ENCODE measurements around the gene CACUL1. TPM values are rescaled to one million over a fixed set of nuclear protein-coding genes. Genes with fewer than 3 reads are reported as not detected.

The CACUL1 gene
- total and polyA plus RNA-seq, 9 of the 15 experiments (the other 6 are each of a cell fraction or from before 2014, with no cell fraction given), result 4.5 to 17.1 (median 13.5) TPM

DNA sequence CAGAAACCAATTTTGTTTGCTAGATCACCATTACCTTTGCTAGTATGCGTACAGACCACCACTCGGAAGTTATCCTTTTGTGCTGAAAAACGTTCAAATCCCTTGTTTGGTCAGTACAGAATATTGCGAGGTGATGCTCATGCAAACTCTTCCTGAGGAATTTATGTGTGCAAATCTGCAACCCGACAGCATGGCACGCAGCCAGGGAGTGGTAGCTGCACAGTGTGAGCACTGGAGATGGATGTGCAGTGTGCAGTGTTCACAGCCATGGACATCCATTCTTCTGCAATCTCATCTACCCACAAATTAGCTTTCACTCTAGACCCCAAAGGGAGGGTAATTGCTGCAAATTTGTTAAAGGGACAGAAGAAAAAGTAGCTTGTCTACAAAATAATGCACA, 72.2 kb downstream of the CACUL1 start:
- 83% methylated on average over 6 of the region's 6 CpGs for WGBS (ENCODE audit: insufficient coverage, low coverage, missing lambda C conversion rate)
- ChIA-PET POLR2A (no interaction called here), CTCF (ENCODE audit: low intra/inter-chr PET ratio) (no interaction called here)
- DNase-seq (ENCODE audit: extremely low read depth in 1 of 4, low spot score in 3 of 4), result no peak
- H3K4me3 ChIP-seq, result no peak overlapping the region
- no peak for FAIRE-seq
- in situ Hi-C loops (cut with MboI), result no loop called here
- H3K27ac ChIP-seq (ENCODE audit: extremely low read depth, low read depth, low read length), result no peak overlapping the region
- H3K27me3 ChIP-seq (ENCODE audit: control insufficient read depth in 2 of 2, insufficient read depth in 2 of 2, low read length in 2 of 2), result no peaks in the 10 kb centered on the region
- H3K9ac ChIP-seq (ENCODE audit: insufficient read depth in 1 of 2, low read depth in 2 of 2, low read length in 2 of 2), result no peak overlapping the region
- no TSS peak for BruUV-seq (replicated peaks)
- TF ChIP-seq ZBTB17 (CRISPR knock-in tag; IDR thresholded peaks at IDR 0.05) (no peak), CREM (IDR thresholded peaks at IDR 0.05; ENCODE audit: low read depth) (no peak), C11orf30 (IDR thresholded peaks at IDR 0.05; ENCODE audit: low read depth) (no peak)
- TF ChIP-seq, protein P1, sequence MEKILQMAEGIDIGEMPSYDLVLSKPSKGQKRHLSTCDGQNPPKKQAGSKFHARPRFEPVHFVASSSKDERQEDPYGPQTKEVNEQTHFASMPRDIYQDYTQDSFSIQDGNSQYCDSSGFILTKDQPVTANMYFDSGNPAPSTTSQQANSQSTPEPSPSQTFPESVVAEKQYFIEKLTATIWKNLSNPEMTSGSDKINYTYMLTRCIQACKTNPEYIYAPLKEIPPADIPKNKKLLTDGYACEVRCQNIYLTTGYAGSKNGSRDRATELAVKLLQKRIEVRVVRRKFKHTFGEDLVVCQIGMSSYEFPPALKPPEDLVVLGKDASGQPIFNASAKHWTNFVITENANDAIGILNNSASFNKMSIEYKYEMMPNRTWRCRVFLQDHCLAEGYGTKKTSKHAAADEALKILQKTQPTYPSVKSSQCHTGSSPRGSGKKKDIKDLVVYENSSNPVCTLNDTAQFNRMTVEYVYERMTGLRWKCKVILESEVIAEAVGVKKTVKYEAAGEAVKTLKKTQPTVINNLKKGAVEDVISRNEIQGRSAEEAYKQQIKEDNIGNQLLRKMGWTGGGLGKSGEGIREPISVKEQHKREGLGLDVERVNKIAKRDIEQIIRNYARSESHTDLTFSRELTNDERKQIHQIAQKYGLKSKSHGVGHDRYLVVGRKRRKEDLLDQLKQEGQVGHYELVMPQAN (IDR thresholded peaks at IDR 0.05; ENCODE audit: borderline replicate concordance), result no peak
- H2AFZ ChIP-seq (ENCODE audit: low read depth, low read length), result no peak overlapping the region
- no peak for ATAC-seq
- intact Hi-C loops (cut with micrococcal nuclease), result no loop called here
- H3K9me1 ChIP-seq (ENCODE audit: control insufficient read depth, insufficient read depth, low read length), result no peaks in the 10 kb centered on the region
- peaks cover 50% of the 10 kb centered on the region; the same call in 2 of the 3 replicates for H3K36me3 ChIP-seq (ENCODE audit: control insufficient read depth, insufficient read depth, low read length)
- no peaks in the 10 kb centered on the region for H3K79me2 ChIP-seq (ENCODE audit: control insufficient read depth, insufficient read depth, low read length)
- no peaks in the 10 kb centered on the region for H4K20me1 ChIP-seq (replicated peaks; ENCODE audit: control insufficient read depth, insufficient read depth, low read length)
- no peak overlapping the region for H3K4me2 ChIP-seq (ENCODE audit: insufficient read depth, low read length)
- peaks cover 0 to 6% of the 10 kb centered on the region in 2 experiments; a peak in 3 of 5 replicates for H3K4me1 ChIP-seq (replicated peaks in 1 of 2; ENCODE audit: control insufficient read depth in 2 of 2, insufficient read depth in 2 of 2, low read length in 2 of 2)
- no peaks in the 10 kb centered on the region for H3K9me3 ChIP-seq (replicated peaks; ENCODE audit: control insufficient read depth, insufficient read depth, low read depth, low read length)

- no peaks in the 10 kb centered on the region for H3K9me3 ChIP-seq (replicated peaks; ENCODE audit: control insufficient read depth, insufficient read depth, low read depth, low read length)
- no peaks in the 10 kb centered on the region for H3K9me1 ChIP-seq (ENCODE audit: control insufficient read depth, insufficient read depth, low read length)
- no peak overlapping the region for H2AFZ ChIP-seq (ENCODE audit: low read depth, low read length)
- FAIRE-seq, result no peak
- H3K4me2 ChIP-seq (ENCODE audit: insufficient read depth, low read length), result no peak overlapping the region
- CTCF ChIA-PET (ENCODE audit: low intra/inter-chr PET ratio), result no interaction called here
- peaks cover 0 to 6% of the 10 kb centered on the region in 2 experiments; a peak in 3 of 5 replicates for H3K4me1 ChIP-seq (replicated peaks in 1 of 2; ENCODE audit: control insufficient read depth in 2 of 2, insufficient read depth in 2 of 2, low read length in 2 of 2)
- no peaks in the 10 kb centered on the region for H3K79me2 ChIP-seq (ENCODE audit: control insufficient read depth, insufficient read depth, low read length)
- peaks cover 29% of the 10 kb centered on the region; the same call in 2 of the 3 replicates for H3K36me3 ChIP-seq (ENCODE audit: control insufficient read depth, insufficient read depth, low read length)
- DNase-seq (ENCODE audit: extremely low read depth in 1 of 4, low spot score in 3 of 4), result peak in 2 of 4 experiments; percentile 11 to 12
- no TSS peak for BruUV-seq (replicated peaks)
- 88% methylated on average over 1 of the region's 1 CpG for WGBS (ENCODE audit: insufficient coverage, low coverage, missing lambda C conversion rate)
- H4K20me1 ChIP-seq (replicated peaks; ENCODE audit: control insufficient read depth, insufficient read depth, low read length), result no peaks in the 10 kb centered on the region
- intact Hi-C loops (cut with micrococcal nuclease), result no loop called here
- in situ Hi-C loops (cut with MboI), result no loop called here
- ATAC-seq, result no peak
- no peaks in the 10 kb centered on the region for H3K27me3 ChIP-seq (ENCODE audit: control insufficient read depth in 2 of 2, insufficient read depth in 2 of 2, low read length in 2 of 2)
- H3K4me3 ChIP-seq, result no peak overlapping the region
- H3K27ac ChIP-seq (ENCODE audit: extremely low read depth, low read depth, low read length), result no peak overlapping the region
- POLR2A ChIA-PET, result interaction anchor here (1.2 kb wide), 1 partner anchor 16 kb away, joined by 4 read pairs; no protein-coding TSS in a partner anchor
- no peak overlapping the region for H3K9ac ChIP-seq (ENCODE audit: insufficient read depth in 1 of 2, low read depth in 2 of 2, low read length in 2 of 2)
- TF ChIP-seq ZNF146 (CRISPR knock-in tag; IDR thresholded peaks at IDR 0.05; ENCODE audit: unreplicated experiment) (no peak), TSC22D4 (tag; IDR thresholded peaks at IDR 0.05) (no peak), ZNF274 (IDR thresholded peaks at IDR 0.05; ENCODE audit: borderline replicate concordance, low read depth, low read length) (no peak), TEAD2 (tag; IDR thresholded peaks at IDR 0.05) (no peak), ATF1 (CRISPR knock-in tag; IDR thresholded peaks at IDR 0.05) (no peak), ATF1 (tag; IDR thresholded peaks at IDR 0.05) (no peak), HDAC6 (IDR thresholded peaks at IDR 0.05; ENCODE audit: low read depth, low read length) (no peak)
- TF ChIP-seq, protein P1 (IDR thresholded peaks at IDR 0.05; ENCODE audit: borderline replicate concordance), result no peak
- TF ChIP-seq, protein P2, sequence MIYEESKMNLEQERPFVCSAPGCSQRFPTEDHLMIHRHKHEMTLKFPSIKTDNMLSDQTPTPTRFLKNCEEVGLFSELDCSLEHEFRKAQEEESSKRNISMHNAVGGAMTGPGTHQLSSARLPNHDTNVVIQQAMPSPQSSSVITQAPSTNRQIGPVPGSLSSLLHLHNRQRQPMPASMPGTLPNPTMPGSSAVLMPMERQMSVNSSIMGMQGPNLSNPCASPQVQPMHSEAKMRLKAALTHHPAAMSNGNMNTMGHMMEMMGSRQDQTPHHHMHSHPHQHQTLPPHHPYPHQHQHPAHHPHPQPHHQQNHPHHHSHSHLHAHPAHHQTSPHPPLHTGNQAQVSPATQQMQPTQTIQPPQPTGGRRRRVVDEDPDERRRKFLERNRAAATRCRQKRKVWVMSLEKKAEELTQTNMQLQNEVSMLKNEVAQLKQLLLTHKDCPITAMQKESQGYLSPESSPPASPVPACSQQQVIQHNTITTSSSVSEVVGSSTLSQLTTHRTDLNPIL (CRISPR knock-in tag; IDR thresholded peaks at IDR 0.05), result no peak
Observed at GRCh38 chr10:118680197-118680596, 74.6 kb downstream of the CACUL1 start.

All from K562 (cell line).